Neuronal stem cell (in vitro differentiated cells): ENCODE results near the gene CSN3.

Experiments
- DNase-seq: peaks from one replicate; pipeline ENCODE4 v3.0.0-alpha.2; 2013; ENCODE audit warnings: low spot score
- H2AFZ ChIP-seq: one replicate; pipeline ENCODE4 v1.6.1; 2013; ENCODE audit warnings: mild to moderate bottlenecking, low read length, inconsistent platforms
- H2AK5ac ChIP-seq: 2 replicates; pipeline ENCODE4 v1.6.1; 2013; ENCODE audit warnings: low read depth, mild to moderate bottlenecking, inconsistent platforms, low read length, moderate library complexity, mixed read lengths
- H2BK120ac ChIP-seq: 2 replicates; pipeline ENCODE4 v1.6.1; 2013; ENCODE audit warnings: low read depth, mild to moderate bottlenecking, inconsistent platforms, low read length, moderate library complexity, mixed read lengths
- H2BK12ac ChIP-seq: one replicate; pipeline ENCODE4 v1.6.1; 2013; ENCODE audit warnings: low read length, inconsistent platforms
- H2BK15ac ChIP-seq: 2 replicates; pipeline ENCODE4 v1.6.1; 2013; ENCODE audit warnings: mild to moderate bottlenecking, low read length, inconsistent platforms, mixed read lengths
- H2BK5ac ChIP-seq: one replicate; pipeline ENCODE4 v1.6.1; 2013; ENCODE audit warnings: inconsistent platforms, mild to moderate bottlenecking, low read length, moderate library complexity
- H3K14ac ChIP-seq: one replicate; pipeline ENCODE4 v1.6.1; 2013; ENCODE audit warnings: low read length, inconsistent platforms
- H3K18ac ChIP-seq: 2 replicates; pipeline ENCODE4 v1.6.1; 2013; ENCODE audit warnings: low read length, inconsistent platforms
- H3K23ac ChIP-seq: 2 replicates; pipeline ENCODE4 v1.6.1; 2013; ENCODE audit warnings: low read depth, mild to moderate bottlenecking, mixed read lengths, low read length, inconsistent platforms; ENCODE audit not compliant: poor library complexity
- H3K27ac ChIP-seq: replicated peaks from 3 replicates; pipeline ENCODE4 v1.5.1; 2013; ENCODE audit warnings: low read length, inconsistent platforms
- H3K27me3 ChIP-seq, 3 experiments: 2 replicates each; pipeline ENCODE4 v1.6.1; 2013; ENCODE audit warnings: low read length in 3 of 3, mild to moderate bottlenecking in 2 of 3, inconsistent platforms in 1 of 3, low read depth in 1 of 3, mixed read lengths in 1 of 3, moderate library complexity in 1 of 3; ENCODE audit not compliant: control insufficient read depth in 3 of 3, insufficient read depth in 3 of 3
- H3K36me3 ChIP-seq, 2 donors: replicated peaks in 1 of 2; 2 replicates each; pipeline ENCODE4 v1.6.1; 2013; ENCODE audit warnings: low read length in 2 of 2; ENCODE audit not compliant: control insufficient read depth in 2 of 2, insufficient read depth in 2 of 2
- H3K4ac ChIP-seq: 2 replicates; pipeline ENCODE4 v1.6.1; 2013; ENCODE audit warnings: inconsistent platforms, mild to moderate bottlenecking, low read length, moderate library complexity
- H3K4me1 ChIP-seq, 2 donors: 1 replicate in 1 of 2; 2 replicates in 1 of 2; pipeline ENCODE4 v1.6.1; 2013; ENCODE audit warnings: low read length in 2 of 2, low read depth in 1 of 2; ENCODE audit not compliant: control insufficient read depth in 2 of 2, insufficient read depth in 1 of 2
- H3K4me2 ChIP-seq: one replicate; pipeline ENCODE4 v1.6.1; 2013; ENCODE audit warnings: mild to moderate bottlenecking, low read length, inconsistent platforms; ENCODE audit not compliant: insufficient read depth, poor library complexity, severe bottlenecking
- H3K4me3 ChIP-seq, 2 donors: 2 replicates each; pipeline ENCODE4 v1.5.1; 2013; ENCODE audit warnings: low read length in 2 of 2, mild to moderate bottlenecking in 2 of 2, inconsistent platforms in 1 of 2, moderate library complexity in 1 of 2
- H3K79me1 ChIP-seq: one replicate; pipeline ENCODE4 v1.6.1; 2013; ENCODE audit warnings: low read depth, mild to moderate bottlenecking, inconsistent platforms, low read length, moderate library complexity
- H3K9ac ChIP-seq: one replicate; pipeline ENCODE4 v1.6.1; 2013; ENCODE audit warnings: mild to moderate bottlenecking, low read depth, low read length, inconsistent platforms; ENCODE audit not compliant: poor library complexity
- H3K9me3 ChIP-seq, 2 donors: replicated peaks in 1 of 2; 2 replicates each; pipeline versions ENCODE3 to v1.6.1; 2013; ENCODE audit warnings: low read length in 2 of 2, mild to moderate bottlenecking in 2 of 2, inconsistent platforms in 1 of 2, low read depth in 1 of 2, mixed read lengths in 1 of 2, moderate library complexity in 1 of 2; ENCODE audit not compliant: control insufficient read depth in 2 of 2, insufficient read depth in 1 of 2
- H4K8ac ChIP-seq: one replicate; pipeline ENCODE4 v1.6.1; 2013; ENCODE audit warnings: low read depth, mild to moderate bottlenecking, inconsistent platforms, low read length, moderate library complexity
- H4K91ac ChIP-seq: one replicate; pipeline ENCODE4 v1.6.1; 2013; ENCODE audit warnings: low read length, low read depth, mild to moderate bottlenecking, inconsistent platforms; ENCODE audit not compliant: poor library complexity
- WGBS, 2 donors: extraction: QIAGEN DNeasy Blood & Tissue Kit; methylation state at CpG; one replicate each; pipeline ENCODE4 v1.1.7; 2013; ENCODE audit warnings: missing lambda C conversion rate in 2 of 2, mixed read lengths in 1 of 2; ENCODE audit not compliant: insufficient read length in 2 of 2, insufficient replicate concordance in 1 of 2; ENCODE audit errors: extremely low coverage in 2 of 2; 5-methylcytosine and 5-hydroxymethylcytosine counted together

Gene CSN3

GRCh38 chr4:70298051-70298450, 55.7 kb downstream of the CSN3 start:
- Histone ChIP-seq H2BK12ac (no peak overlapping the region), H3K4me1 (peaks cover 0 to 3% of the 10 kb centered on the region in 2 donors), H2BK120ac (no peak overlapping the region), H3K14ac (no peak overlapping the region), H3K9ac (no peak overlapping the region), H3K79me1 (no peaks in the 10 kb centered on the region), H3K27ac (no peak overlapping the region), H3K4ac (no peak overlapping the region), H3K27me3 (no peaks in the 10 kb centered on the region), H3K36me3 (no peaks in the 10 kb centered on the region), H2AK5ac (no peak overlapping the region), H4K91ac (no peak overlapping the region), H2BK15ac (no peak overlapping the region), H2AFZ (no peak overlapping the region), H3K23ac (no peak overlapping the region), H4K8ac (no peak overlapping the region), H2BK5ac (no peak overlapping the region), H3K4me3 (no peak overlapping the region), H3K4me2 (no peak overlapping the region), H3K9me3 (no peaks in the 10 kb centered on the region), H3K18ac (no peak overlapping the region)
- no peak for DNase-seq
- no CpG with 5 or more reads among the region's 1 CpG for WGBS, 2 donors

GRCh38 chr4:70299643-70300042, 57.2 kb downstream of the CSN3 start:
- Histone ChIP-seq H2BK12ac (no peak overlapping the region), H3K4me1 (peaks cover 0 to 3% of the 10 kb centered on the region in 2 donors), H3K23ac (no peak overlapping the region), H3K79me1 (no peaks in the 10 kb centered on the region), H3K4me2 (no peak overlapping the region), H3K36me3 (no peaks in the 10 kb centered on the region), H3K9me3 (no peaks in the 10 kb centered on the region), H4K91ac (no peak overlapping the region), H3K4me3 (no peak overlapping the region), H2AK5ac (no peak overlapping the region), H2BK5ac (no peak overlapping the region), H2BK15ac (no peak overlapping the region), H2AFZ (no peak overlapping the region), H3K27ac (no peak overlapping the region), H4K8ac (no peak overlapping the region), H3K27me3 (no peaks in the 10 kb centered on the region), H3K14ac (no peak overlapping the region), H3K18ac (no peak overlapping the region), H3K9ac (no peak overlapping the region), H3K4ac (no peak overlapping the region), H2BK120ac (no peak overlapping the region)
- no CpG with 5 or more reads among the region's 2 CpGs for WGBS, 2 donors
- no peak for DNase-seq

- no peak overlapping the region for H2AFZ ChIP-seq
- no peak overlapping the region for H2AK5ac ChIP-seq
- no peak overlapping the region for H3K4me2 ChIP-seq
- H3K36me3 ChIP-seq, result no peaks in the 10 kb centered on the region
- no peaks in the 10 kb centered on the region for H3K9me3 ChIP-seq
- no peaks in the 10 kb centered on the region for H3K27me3 ChIP-seq
- H3K27ac ChIP-seq, result no peak overlapping the region
- H3K14ac ChIP-seq, result no peak overlapping the region
- H3K4ac ChIP-seq, result no peak overlapping the region
- no peak overlapping the region for H4K8ac ChIP-seq
- H3K4me3 ChIP-seq, result no peak overlapping the region
- H3K18ac ChIP-seq, result no peak overlapping the region
- WGBS, 2 donors, result no CpG with 5 or more reads among the region's 4 CpGs
- no peak overlapping the region for H4K91ac ChIP-seq
- no peak overlapping the region for H2BK15ac ChIP-seq
- H3K9ac ChIP-seq, result no peak overlapping the region
- no peak overlapping the region for H3K23ac ChIP-seq
- no peaks in the 10 kb centered on the region for H3K79me1 ChIP-seq
- H3K4me1 ChIP-seq, result peaks cover 0 to 1% of the 10 kb centered on the region in 2 donors
- no peak overlapping the region for H2BK5ac ChIP-seq
- no peak overlapping the region for H2BK12ac ChIP-seq
- no peak overlapping the region for H2BK120ac ChIP-seq
- no peak for DNase-seq
These were observed 57.8 kb downstream of the CSN3 start for GRCh38 chr4:70300215-70300614.
